A673 (cell line): Measurements from ENCODE around the gene TIMM10. TPM values are rescaled to one million over a fixed set of nuclear protein-coding genes. Genes with fewer than 3 reads are reported as not detected.
A peak's percentile ranks its signal among the peaks of the same experiment; 100 is the strongest.

ENCODE experiments used
- BruUV-seq: library from RNA; stranded (reverse); fragments of 400-500 nt; replicated peaks from 2 replicates; lab custom pipeline; 2021; lab: Mats Ljungman, UMichigan
- CTCF ChIA-PET: fragments of 300-600 bp; sonication (Branson Sonifier 250); formaldehyde crosslinking; loops from one replicate; lab custom pipeline; 2022; ENCODE audit warnings: antibody characterized with exemption; lab: Charles Lee
- POLR2A ChIA-PET: fragments of 300-600 bp; sonication (Branson Sonifier 250); formaldehyde crosslinking; loops from one replicate; lab custom pipeline; 2022; ENCODE audit warnings: antibody characterized with exemption; ENCODE audit not compliant: low non-redundant PET; lab: Charles Lee
- DNase-seq: peaks from one replicate; pipeline ENCODE4 v3.0.0-alpha.2; 2015; ENCODE audit warnings: low spot score
- H3K27ac ChIP-seq: fragments of 200-600 bp; sonication (generic); 2 replicates; pipeline ENCODE4 v1.5.1; 2016; ENCODE audit warnings: mixed run types, low read depth, mild to moderate bottlenecking, mixed read lengths, antibody characterized with exemption, low read length; ENCODE audit not compliant: poor library complexity, severe bottlenecking
- H3K27me3 ChIP-seq: fragments of 200-600 bp; sonication (generic); replicated peaks from 2 replicates; pipeline ENCODE4 v1.6.1; 2017; ENCODE audit warnings: mixed run types, low read depth, mild to moderate bottlenecking, mixed read lengths, antibody characterized with exemption, low read length; ENCODE audit not compliant: insufficient read depth, poor library complexity
- H3K36me3 ChIP-seq: fragments of 200-600 bp; sonication (generic); 2 replicates; pipeline ENCODE4 v1.6.1; 2016; ENCODE audit warnings: mixed run types, mild to moderate bottlenecking, mixed read lengths, antibody characterized with exemption, low read length; ENCODE audit not compliant: insufficient read depth, poor library complexity, severe bottlenecking
- H3K4me1 ChIP-seq: fragments of 200-600 bp; sonication (generic); 2 replicates; pipeline ENCODE4 v1.6.1; 2017; ENCODE audit warnings: mixed run types, mild to moderate bottlenecking, mixed read lengths, antibody characterized with exemption, low read length; ENCODE audit not compliant: insufficient read depth, poor library complexity, severe bottlenecking
- H3K4me3 ChIP-seq: fragments of 200-600 bp; sonication (generic); 2 replicates; pipeline ENCODE4 v1.5.1; 2016; ENCODE audit warnings: low read depth, mixed run types, mild to moderate bottlenecking, mixed read lengths, low read length; ENCODE audit not compliant: poor library complexity, severe bottlenecking
- H3K9me3 ChIP-seq: fragments of 200-600 bp; sonication (generic); 2 replicates; pipeline ENCODE4 v1.6.1; 2016; ENCODE audit warnings: mixed run types, low read depth, mild to moderate bottlenecking, mixed read lengths, antibody characterized with exemption, low read length; ENCODE audit not compliant: poor library complexity, severe bottlenecking
- CTCF ChIP-seq: fragments of 300-800, 200-600 bp; sonication (generic); conservative IDR thresholded peaks from 2 replicates; pipeline ENCODE4 v1.5.1; 2017; ENCODE audit warnings: low read depth, mild to moderate bottlenecking, antibody characterized with exemption, low read length, moderate library complexity, mixed read lengths
- EZH2 ChIP-seq: fragments of 200-600 bp; sonication (generic); IDR thresholded peaks from 2 replicates; pipeline ENCODE4 v1.6.1; 2017; ENCODE audit warnings: borderline replicate concordance, low read depth, mild to moderate bottlenecking, mixed read lengths, antibody characterized with exemption, low read length; ENCODE audit not compliant: poor library complexity, severe bottlenecking
- intact Hi-C: fragments of 100-400 bp; cut with micrococcal nuclease; formaldehyde crosslinking; loops from one replicate; pipeline ENCODE4 v1.10.0; 2022; ENCODE audit not compliant: unreplicated experiment
- total RNA-seq: library from RNA; stranded (reverse); gene quantifications from 2 replicates; pipeline ENCODE4 v1.2.3, GENCODE V29; 2021

TIMM10 gene
- total RNA-seq, 1 experiment from 2014 or later = 176 TPM

DNA sequence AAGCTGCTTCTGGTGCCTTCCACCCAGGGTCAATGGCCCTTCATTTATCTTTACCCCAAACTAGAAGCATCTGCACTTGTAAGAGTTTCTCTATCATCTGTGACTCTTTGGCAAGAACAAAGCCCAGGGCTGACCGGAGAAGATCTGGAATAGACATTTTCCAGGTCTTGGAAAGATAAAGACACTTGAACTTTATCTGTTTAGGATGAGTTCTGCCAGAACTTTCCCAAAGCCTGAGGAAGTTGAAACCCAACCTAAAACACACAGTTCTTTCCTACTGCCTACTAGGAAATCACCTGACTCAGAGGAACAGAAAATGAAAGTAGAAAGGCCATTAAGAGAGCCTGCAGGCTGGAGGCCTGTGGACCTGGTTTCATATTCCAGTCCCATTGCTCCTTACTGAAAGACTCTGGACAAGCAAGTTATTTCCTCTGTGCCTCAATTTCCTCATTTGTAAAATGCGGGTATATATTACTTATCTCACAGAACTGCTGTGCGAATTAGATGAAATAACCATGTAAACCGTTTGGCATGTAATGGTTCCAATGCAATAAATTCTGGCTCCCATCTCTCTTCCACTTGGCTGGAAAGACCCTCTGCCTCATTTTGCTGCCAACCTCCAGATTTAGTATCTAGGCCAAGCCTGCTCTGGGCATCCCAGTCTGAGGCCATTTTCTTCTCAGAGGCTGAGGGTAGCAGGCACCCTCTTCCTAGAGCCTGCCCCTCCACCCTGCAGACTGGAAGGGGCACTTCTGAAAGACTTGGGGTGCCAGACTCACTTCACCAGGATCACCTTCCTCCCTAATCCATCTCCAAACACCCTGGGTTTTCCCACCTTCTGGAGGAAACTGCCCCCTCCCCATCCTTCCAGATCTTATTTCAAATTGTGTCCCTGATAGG is 35.7 kb upstream of the TIMM10 start:
- intact Hi-C loops = loop anchor here (5.0 to 10.0 kb wide), 2 partner anchors 236 to 949 kb away; no protein-coding TSS in a partner anchor
- no TSS peak for BruUV-seq
- no peaks in the 10 kb centered on the region for H3K4me1 ChIP-seq
- no peaks in the 10 kb centered on the region for H3K9me3 ChIP-seq
- ChIA-PET CTCF (no interaction called here), POLR2A (no interaction called here)
- DNase-seq = no peak
- peak overlapping the region; percentile 68 for H3K4me3 ChIP-seq
- H3K36me3 ChIP-seq = no peaks in the 10 kb centered on the region
- H3K27ac ChIP-seq = no peak overlapping the region
- no peaks in the 10 kb centered on the region for H3K27me3 ChIP-seq
- no peak for TF ChIP-seq CTCF
- TF ChIP-seq EZH2 = no peak

- TF ChIP-seq CTCF (0 out of 2 replicates have a peak, but pooled peaks have one; percentile 9), EZH2 (no peak)
- BruUV-seq = no TSS peak
- DNase-seq = no peak
- ChIA-PET CTCF (no interaction called here), POLR2A (no interaction called here)
- Histone ChIP-seq H3K4me1 (no peaks in the 10 kb centered on the region), H3K36me3 (no peaks in the 10 kb centered on the region), H3K9me3 (no peaks in the 10 kb centered on the region), H3K27me3 (no peaks in the 10 kb centered on the region), H3K27ac (no peak overlapping the region), H3K4me3 (no peak overlapping the region)
- intact Hi-C loops = loop anchor here (10.0 kb wide), 1 partner anchor 952 kb away; no protein-coding TSS in a partner anchor
Measured at GRCh38 chr11:57562596-57562995, 32.0 kb upstream of the TIMM10 start.

DNA sequence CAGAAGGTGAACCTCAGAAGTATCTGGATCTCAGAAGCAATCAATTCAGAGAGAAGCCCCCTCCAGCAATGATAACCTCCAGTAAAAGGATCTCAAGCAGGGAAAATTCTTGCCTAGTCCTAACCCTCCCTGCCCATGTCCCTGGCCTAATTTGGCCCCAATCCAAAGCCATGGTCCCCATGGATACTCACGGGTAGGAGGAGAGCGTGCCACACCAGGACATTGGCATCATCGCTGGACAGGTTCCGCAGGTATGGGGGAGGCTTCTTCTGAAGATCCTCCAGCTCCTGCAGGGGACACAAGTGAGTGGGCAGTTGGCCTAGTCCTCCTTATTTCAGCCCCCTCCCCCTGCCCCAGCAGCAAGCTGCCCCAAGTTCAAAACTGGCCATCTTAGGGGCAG is 29.6 kb upstream of the TIMM10 start:
- TF ChIP-seq CTCF (no peak), EZH2 (no peak)
- CTCF ChIA-PET = no interaction called here
- no TSS peak for BruUV-seq
- POLR2A ChIA-PET = no interaction called here
- H3K9me3 ChIP-seq = no peaks in the 10 kb centered on the region
- H3K27ac ChIP-seq = no peak overlapping the region
- H3K4me3 ChIP-seq = no peak overlapping the region
- H3K36me3 ChIP-seq = no peaks in the 10 kb centered on the region
- intact Hi-C loops = loop anchor here (10.0 kb wide), 1 partner anchor 955 kb away; no protein-coding TSS in a partner anchor
- no peaks in the 10 kb centered on the region for H3K4me1 ChIP-seq
- no peaks in the 10 kb centered on the region for H3K27me3 ChIP-seq
- DNase-seq = no peak
